SK-N-MC (cell line): ENCODE results near the gene A2ML1.

Source experiments
- FOXP2 ChIP-seq: optimal IDR thresholded peaks from 2 replicates; pipeline ENCODE3; 2011; ENCODE audit warnings: mild to moderate bottlenecking, moderate library complexity; ENCODE audit not compliant: insufficient read depth; ENCODE audit errors: extremely low read length, control extremely low read depth
- POLR2AphosphoS5 ChIP-seq: IDR thresholded peaks from 2 replicates; pipeline ENCODE4 v1.6.1; 2012; ENCODE audit warnings: mild to moderate bottlenecking, low read depth, low read length, borderline replicate concordance

DNA sequence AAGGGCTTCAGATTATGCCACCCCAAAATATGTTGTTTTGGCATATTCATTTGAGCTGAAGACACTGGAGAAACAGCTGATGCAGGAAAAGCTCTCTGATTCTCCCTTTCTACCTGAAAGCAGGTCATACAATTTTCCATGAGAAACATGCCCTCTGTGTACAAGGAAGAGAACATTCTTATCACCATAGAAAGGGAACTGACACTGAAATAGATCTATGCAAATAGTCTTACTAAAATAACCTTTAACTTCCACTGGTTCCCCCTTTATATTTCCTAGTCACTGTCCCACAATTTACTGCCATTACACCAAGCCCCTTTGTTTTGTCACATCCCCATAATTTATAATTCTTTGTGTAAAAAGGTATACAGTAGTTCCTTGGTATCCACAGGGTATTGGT lies 82.2 kb downstream of the A2ML1 start:
- no peak for TF ChIP-seq POLR2AphosphoS5
- no peak for TF ChIP-seq FOXP2
